GM12892 (cell line): Measurements from ENCODE around the gene BCL11A.

Experiments
- POLR2A ChIP-seq: IDR thresholded peaks from 2 replicates; pipeline ENCODE4 v1.6.1; 2011; ENCODE audit warnings: low read depth, low read length, control low read depth
- POLR2AphosphoS5 ChIP-seq: IDR thresholded peaks from 2 replicates; pipeline ENCODE4 v1.6.1; 2011; ENCODE audit warnings: low read depth, low read length, control low read depth
- TAF1 ChIP-seq: IDR thresholded peaks from 2 replicates; pipeline ENCODE4 v1.6.1; 2011; ENCODE audit warnings: low read depth, mild to moderate bottlenecking, control low read depth, low read length, borderline replicate concordance

DNA sequence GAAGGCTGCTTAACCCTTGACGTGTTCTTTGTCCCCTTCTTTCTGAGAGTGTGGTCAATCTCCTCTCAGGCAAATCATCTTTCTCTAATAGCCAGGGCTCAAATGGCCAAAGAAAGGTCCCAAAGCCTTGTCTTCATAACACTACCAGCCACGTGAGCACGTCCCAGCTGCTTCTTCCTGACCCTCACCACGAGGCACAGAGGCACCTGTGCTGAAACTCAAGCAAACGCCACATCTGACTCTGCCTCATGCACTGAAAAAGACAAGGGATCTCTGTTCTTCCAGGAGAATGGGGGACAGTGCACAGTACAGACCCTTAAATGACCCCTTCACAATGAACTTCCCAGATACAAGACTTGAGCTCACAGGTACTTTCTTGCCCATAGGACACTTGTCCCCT, 31.8 kb downstream of the BCL11A start:
- TF ChIP-seq POLR2A (no peak), POLR2AphosphoS5 (no peak), TAF1 (no peak)
